Stimulated activated CD4-positive, alpha-beta T cell treated with anti-CD3 and anti-CD28 coated beads, Interleukin-1b, Interleukin-23, amount 100 ng/mL, for 24 hours (primary cell): Measurements from ENCODE around the gene ODAD3.
"Not testable (repeated sequence)": the region's sequence is repeated elsewhere in the genome, so short reads cannot be mapped to it uniquely, and the experiment has no call there.

ENCODE experiments used
- DNase-seq, 4 experiments: peaks; one replicate each; pipeline ENCODE4 v3.0.0-alpha.2; 2020; ENCODE audit warnings: low read depth in 4 of 4, low spot score in 1 of 4

The ODAD3 gene

GRCh38 chr19:11445141-11445540 is 10.2 kb upstream of the ODAD3 start:
- no peak for DNase-seq

GRCh38 chr19:11444059-11444458 is 9.1 kb upstream of the ODAD3 start:
- DNase-seq, result no peak

- no peak for DNase-seq
Measured at GRCh38 chr19:11437955-11438354, 3.0 kb upstream of the ODAD3 start.

GRCh38 chr19:11435833-11436313 is 952 bp upstream of the ODAD3 start:
- no peak for DNase-seq

- no peak for DNase-seq
Measured at GRCh38 chr19:11434703-11435056, 241 bp downstream of the ODAD3 start.

GRCh38 chr19:11433526-11433925 is 1.4 kb downstream of the ODAD3 start:
- not testable (repeated sequence) for DNase-seq

GRCh38 chr19:11426656-11427055 is 8.3 kb downstream of the ODAD3 start:
- no peak for DNase-seq

GRCh38 chr19:11425719-11426457 is 9.0 kb downstream of the ODAD3 start:
- DNase-seq, result no peak

- no peak for DNase-seq
Measured at GRCh38 chr19:11423791-11424181, 11.1 kb downstream of the ODAD3 start.

GRCh38 chr19:11423164-11423790 is 11.6 kb downstream of the ODAD3 start:
- no peak for DNase-seq

- peak in 1 of 4 experiments; percentile 70 for DNase-seq
Measured at GRCh38 chr19:11422163-11423065, 12.5 kb downstream of the ODAD3 start.

- no peak for DNase-seq
Measured at GRCh38 chr19:11421371-11422098, 13.4 kb downstream of the ODAD3 start.

- no peak for DNase-seq
Measured at GRCh38 chr19:11420429-11421370, 14.2 kb downstream of the ODAD3 start.

- DNase-seq, result no peak
Measured at GRCh38 chr19:11418549-11419506, 16.1 kb downstream of the ODAD3 start, which contains the start of gene RGL3. TSS of gene RGL3 (minus strand) at chr19:11419314. CDS start at chr19:11419278, 36 bp downstream.

GRCh38 chr19:11418094-11418548 is 16.8 kb downstream of the ODAD3 start:
- no peak for DNase-seq

- DNase-seq, result no peak
Measured at GRCh38 chr19:11416346-11417052, 18.4 kb downstream of the ODAD3 start.

- DNase-seq, result no peak
Measured at GRCh38 chr19:11414544-11414943, 20.4 kb downstream of the ODAD3 start.

- no peak for DNase-seq
Measured at GRCh38 chr19:11410682-11411081, 24.2 kb downstream of the ODAD3 start.
